ENCODE measurements around the gene ZNF143.

ZNF143 gene

DNA sequence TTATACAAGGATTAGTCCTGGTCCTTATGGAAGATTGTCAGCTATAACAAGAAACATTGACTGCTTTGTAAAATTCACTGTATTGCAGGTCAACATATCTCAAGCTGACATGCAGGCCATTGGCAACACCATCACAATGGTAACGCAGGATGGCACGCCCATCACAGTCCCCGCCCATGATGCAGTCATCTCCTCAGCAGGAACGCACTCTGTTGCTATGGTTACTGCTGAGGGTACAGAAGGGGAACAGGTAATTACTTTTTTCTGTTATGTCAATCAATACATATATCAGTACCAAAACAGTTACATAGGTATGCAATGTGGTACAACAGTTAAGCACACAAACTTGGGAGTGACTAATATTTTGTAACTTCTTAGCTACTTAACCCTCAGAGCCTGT, 55.3 kb downstream of the ZNF143 start:
- H3K4me3 ChIP-seq (ENCODE audit: low read depth, low read length): no peak overlapping the region
- no peak for DNase-seq (ENCODE audit: low read depth)
- TF ChIP-seq, protein P1, sequence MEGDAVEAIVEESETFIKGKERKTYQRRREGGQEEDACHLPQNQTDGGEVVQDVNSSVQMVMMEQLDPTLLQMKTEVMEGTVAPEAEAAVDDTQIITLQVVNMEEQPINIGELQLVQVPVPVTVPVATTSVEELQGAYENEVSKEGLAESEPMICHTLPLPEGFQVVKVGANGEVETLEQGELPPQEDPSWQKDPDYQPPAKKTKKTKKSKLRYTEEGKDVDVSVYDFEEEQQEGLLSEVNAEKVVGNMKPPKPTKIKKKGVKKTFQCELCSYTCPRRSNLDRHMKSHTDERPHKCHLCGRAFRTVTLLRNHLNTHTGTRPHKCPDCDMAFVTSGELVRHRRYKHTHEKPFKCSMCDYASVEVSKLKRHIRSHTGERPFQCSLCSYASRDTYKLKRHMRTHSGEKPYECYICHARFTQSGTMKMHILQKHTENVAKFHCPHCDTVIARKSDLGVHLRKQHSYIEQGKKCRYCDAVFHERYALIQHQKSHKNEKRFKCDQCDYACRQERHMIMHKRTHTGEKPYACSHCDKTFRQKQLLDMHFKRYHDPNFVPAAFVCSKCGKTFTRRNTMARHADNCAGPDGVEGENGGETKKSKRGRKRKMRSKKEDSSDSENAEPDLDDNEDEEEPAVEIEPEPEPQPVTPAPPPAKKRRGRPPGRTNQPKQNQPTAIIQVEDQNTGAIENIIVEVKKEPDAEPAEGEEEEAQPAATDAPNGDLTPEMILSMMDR (IDR thresholded peaks at IDR 0.05; ENCODE audit: control insufficient read depth, extremely low read depth, insufficient read depth): no peak

DNA sequence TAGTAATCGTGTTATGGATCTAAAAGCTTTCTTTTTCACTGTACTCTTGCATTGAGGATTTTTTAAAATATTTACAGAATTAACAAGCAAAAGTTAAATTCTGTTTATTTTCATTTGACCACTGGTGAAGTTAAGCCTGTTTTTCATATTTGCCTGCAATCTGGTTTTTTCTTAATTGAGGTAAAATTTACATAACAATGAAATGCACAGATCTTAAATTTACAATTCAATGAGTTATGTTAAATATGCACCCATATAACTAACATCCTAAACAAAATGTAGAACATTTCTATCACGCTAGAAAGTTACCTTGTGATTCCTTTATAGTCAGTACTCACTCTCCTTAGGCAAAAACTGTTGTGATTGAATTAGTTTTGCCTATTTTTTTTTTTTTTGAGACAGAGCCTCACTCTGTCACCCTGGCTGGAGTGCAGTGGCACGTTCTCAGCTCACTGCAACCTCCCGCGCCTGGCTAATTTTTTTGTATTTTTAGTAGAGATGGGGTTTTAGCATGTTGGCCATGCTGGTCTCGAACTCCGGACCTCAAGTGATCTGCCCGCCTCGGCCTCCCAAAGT, 58.1 kb downstream of the ZNF143 start:
- no peak for DNase-seq (ENCODE audit: low read depth)
- no peak overlapping the region for H3K4me3 ChIP-seq (ENCODE audit: low read depth, low read length)
- TF ChIP-seq, protein P1 (IDR thresholded peaks at IDR 0.05; ENCODE audit: control insufficient read depth, extremely low read depth, insufficient read depth): no peak

DNA sequence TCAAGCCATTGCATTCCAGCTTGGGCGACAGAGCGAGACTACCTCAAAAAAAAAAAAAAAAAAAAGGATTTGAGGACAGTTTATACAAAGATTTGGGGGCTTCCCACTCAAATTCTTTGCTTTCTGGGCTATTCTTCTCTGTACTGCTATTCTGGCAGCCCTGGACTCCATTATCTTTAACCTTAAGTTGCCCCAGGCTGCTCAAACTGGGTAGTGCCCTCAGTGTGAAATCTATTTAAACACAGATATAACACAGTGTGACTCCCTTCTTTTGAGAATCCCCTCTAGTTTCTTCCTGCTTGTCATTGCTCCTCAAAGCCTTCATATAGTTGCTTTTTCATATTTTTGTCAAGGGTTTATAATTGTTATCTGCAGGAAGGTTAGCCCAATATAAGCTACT, 63.2 kb downstream of the ZNF143 start:
- DNase-seq (ENCODE audit: low read depth): no peak
- H3K4me3 ChIP-seq (ENCODE audit: low read depth, low read length): no peak overlapping the region
- TF ChIP-seq, protein P1 (IDR thresholded peaks at IDR 0.05; ENCODE audit: control insufficient read depth, extremely low read depth, insufficient read depth): no peak

DNA sequence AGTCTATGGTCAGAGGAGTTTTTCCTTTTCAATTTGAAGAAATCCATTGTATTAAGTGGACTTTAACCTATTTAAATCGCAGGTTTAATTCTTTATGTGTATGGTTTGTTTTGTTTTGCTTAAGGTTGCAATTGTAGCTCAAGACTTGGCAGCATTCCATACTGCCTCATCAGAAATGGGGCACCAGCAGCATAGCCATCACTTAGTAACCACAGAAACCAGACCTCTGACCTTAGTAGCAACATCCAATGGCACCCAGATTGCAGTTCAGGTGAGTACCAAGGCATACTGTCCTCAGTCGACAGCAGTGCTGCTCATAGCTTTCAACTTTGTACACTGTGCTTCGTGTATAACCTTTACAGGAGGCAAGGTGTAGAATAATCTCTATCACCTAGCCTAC, 64.3 kb downstream of the ZNF143 start:
- TF ChIP-seq, protein P1 (IDR thresholded peaks at IDR 0.05; ENCODE audit: control insufficient read depth, extremely low read depth, insufficient read depth): no peak
- no peak overlapping the region for H3K4me3 ChIP-seq (ENCODE audit: low read depth, low read length)
- no peak for DNase-seq (ENCODE audit: low read depth)

DNA sequence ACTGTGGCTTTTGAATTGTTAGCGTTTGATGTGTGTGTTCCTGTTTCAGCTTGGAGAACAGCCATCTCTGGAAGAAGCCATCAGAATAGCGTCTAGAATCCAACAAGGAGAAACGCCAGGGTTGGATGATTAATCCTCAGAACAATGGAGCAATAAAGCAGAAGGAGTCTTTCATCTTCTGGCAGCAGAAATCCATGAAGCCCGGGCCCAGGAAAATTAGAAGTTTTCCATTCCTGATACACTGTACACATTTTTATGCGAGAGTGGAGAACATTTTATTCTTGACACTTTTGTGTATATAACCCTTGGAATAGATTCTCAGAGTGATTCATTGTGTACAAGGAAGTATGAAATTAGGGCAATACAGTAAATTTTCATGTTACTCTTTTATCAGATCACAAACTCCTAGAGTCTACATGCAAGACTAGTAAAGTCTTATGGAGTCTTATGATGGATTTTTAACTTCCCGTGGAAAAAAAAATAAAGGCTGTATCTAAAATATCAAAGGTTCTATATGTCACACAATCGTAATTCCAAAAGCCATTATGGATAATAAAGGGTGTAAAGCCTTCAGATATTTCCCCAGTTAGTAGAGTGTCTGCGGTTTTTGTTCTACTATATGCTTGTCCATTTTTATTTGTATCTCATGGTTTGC, 66.8 kb downstream of the ZNF143 start:
- TF ChIP-seq, protein P1 (IDR thresholded peaks at IDR 0.05; ENCODE audit: control insufficient read depth, extremely low read depth, insufficient read depth): no peak
- no peak for DNase-seq (ENCODE audit: low read depth)

DNA sequence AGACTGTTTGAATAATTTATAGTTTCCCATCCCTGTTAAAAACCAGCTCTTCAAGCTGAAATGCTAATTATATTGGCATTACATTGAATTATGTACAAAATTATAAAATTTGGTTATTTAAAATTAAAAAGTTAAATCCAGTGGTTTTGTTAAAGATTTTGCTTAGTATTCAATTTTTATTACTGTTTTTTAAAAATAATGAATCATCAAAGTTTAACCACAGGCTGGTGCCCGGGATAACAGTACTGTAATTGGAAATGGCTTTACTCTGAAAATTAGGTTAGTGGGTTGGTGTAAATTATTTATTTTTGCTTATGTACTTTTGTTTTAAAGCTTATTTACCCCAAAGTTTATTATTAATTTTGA, 67.3 kb downstream of the ZNF143 start:
- no peak overlapping the region for H3K4me3 ChIP-seq (ENCODE audit: low read depth, low read length)
- no peak for DNase-seq (ENCODE audit: low read depth)
- TF ChIP-seq, protein P1 (IDR thresholded peaks at IDR 0.05; ENCODE audit: control insufficient read depth, extremely low read depth, insufficient read depth): no peak

More for the DNA sequence above, 66.8 kb downstream of the ZNF143 start:
- no peak overlapping the region for H3K4me3 ChIP-seq (ENCODE audit: low read depth, low read length)
